NCI-H1105 (cell line): ENCODE results near the gene ANKRD17.
A peak's percentile ranks its signal among the peaks of the same experiment; 100 is the strongest.
"Not testable (repeated sequence)": the region's sequence is repeated elsewhere in the genome, so short reads cannot be mapped to it uniquely, and the experiment has no call there.

Source experiments
- DNase-seq: peaks from one replicate; lab custom pipeline; 2025; lab: John Stamatoyannopoulos, UW

ANKRD17 gene

DNA sequence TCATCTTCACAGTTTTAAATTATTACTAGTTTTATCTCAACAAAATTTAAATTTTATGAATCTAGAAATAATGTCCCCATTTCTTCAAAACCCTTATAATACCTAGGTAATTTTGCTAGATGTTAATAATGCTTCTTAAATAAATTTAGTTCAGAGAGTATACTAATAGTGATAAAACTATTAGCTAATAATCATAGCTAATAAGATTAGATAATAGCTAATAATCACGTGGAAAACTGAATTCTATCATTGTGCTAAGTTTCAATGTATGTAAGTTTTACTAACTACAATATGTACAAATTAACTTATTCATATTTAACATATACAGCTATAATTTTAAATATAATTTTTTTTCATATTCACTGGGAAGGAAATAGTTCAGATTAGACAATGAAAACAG, 10.2 kb downstream of the ANKRD17 start:
- DNase-seq, result no peak

DNA sequence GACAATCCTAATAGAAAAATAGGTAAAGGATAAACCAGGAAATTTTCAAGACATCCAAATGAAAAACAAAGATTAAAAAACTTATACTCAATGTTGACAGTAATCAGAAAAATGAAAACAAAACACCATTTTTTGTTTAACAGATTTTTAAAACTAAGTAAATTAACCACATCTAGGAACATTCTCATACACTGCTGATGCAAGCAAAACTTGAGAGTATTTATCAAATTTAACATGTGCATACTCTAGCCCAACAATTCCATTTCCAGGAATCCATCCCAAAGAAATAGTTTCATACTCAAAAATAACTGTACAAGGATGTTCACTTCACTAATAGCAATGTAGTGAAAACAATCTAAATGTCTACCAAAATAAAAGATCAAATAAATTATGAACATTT, 11.5 kb downstream of the ANKRD17 start:
- no peak for DNase-seq

DNA sequence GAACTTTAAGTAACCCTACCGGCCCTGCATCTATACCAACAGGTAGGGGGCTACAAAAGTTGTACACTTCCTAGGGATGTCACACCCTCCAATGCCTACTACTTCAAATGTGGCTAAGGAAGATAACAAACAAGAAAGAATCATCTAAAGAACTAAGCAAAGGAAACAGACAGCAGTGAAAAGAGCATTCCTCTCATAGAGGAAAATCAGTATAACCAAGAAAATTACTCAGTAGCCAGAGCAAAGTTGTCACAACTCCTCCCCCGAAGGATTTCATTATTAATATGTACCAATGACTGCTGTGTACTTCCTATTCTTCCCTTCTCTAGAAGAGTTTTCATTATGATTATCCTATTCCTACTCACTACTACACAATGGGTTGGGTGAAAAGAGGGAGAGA, 12.6 kb downstream of the ANKRD17 start:
- DNase-seq, result no peak

DNA sequence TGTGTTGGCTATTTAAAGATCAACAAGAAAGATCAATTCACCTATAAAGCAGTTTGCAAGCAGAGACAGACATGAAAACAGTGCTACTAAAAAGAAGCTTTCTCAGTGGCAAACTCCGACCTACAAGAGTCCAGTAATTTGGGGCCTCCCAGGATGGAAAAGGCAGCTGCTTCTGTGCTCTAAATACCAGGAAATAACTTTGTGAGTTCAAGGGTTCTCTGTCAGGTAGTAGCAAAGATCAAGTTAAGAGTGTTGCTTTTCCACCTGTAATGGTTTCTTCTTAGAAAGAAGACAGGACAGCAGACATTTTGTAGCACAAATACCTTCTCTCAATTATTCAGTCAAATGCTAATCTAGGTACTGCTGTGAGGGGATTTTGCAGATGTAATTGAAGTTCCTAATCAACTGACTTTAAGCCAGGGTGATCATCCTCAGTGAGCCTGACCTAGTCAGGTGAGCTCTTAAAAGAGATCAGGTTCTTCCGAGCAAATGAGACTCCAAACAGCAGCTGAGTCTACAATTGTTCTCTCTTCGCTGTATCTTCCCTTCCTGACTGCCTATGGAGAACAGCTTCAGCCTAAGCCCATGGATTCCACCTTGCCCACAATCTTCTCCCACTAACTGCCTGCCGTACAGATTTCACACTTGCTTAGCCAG, 13.5 kb downstream of the ANKRD17 start:
- no peak for DNase-seq

DNA sequence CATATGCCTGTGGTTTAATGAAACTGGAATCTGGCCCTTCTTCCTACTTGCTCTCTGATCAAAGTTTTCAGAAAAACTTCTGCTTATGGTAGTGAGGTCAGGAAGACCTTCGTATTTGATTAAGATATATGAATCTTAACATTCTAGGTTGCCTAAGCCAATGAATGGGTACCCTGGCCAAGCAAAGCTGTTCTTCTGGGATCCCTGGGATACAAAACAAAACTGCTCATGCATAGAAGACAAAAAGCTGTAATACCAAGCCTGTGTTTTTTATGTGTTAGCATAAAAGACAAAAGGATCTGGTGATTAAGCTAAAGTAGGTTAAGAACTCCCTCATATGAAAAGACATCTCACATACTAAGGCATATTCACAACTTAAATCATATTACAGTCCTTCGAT, 21.6 kb downstream of the ANKRD17 start:
- DNase-seq, result no peak

DNA sequence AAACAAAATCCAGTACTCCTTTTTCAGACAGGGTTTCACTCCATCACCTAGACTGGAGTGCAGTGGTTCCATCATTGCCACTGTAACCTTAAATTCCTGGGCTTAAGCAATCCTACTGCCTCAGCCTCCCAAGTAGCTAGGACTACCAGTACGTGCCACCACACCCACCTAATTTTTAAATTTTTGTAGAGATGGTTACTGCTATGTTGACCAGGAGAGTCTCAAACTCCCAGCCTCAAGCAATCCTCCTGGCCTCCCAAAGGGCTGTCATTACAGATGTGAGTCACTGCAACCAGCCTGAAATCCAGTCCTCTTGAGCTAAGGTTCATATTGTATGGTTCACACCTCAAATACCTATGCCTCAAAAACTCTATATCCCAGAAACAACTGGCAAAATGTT, 22.4 kb downstream of the ANKRD17 start:
- DNase-seq, result no peak

DNA sequence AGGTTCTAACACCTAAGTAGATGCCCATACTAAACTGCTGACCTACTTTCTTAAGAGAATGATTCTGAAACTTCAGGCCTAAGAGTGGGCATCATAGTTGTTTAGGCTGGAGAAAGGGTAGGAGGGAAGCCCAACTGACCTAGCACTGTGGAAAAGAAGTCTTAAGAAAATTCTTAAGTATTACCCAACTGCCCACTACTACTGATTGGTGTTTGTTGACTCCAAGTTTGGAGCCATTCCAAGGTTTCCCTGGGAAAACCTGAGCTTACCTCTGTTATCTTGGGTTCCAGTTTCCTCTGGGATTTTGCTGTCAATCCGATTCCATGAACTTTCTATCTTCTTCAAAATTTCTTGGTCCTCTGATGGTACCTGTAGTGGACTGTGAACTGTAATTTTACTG, 23.9 kb downstream of the ANKRD17 start:
- no peak for DNase-seq

DNA sequence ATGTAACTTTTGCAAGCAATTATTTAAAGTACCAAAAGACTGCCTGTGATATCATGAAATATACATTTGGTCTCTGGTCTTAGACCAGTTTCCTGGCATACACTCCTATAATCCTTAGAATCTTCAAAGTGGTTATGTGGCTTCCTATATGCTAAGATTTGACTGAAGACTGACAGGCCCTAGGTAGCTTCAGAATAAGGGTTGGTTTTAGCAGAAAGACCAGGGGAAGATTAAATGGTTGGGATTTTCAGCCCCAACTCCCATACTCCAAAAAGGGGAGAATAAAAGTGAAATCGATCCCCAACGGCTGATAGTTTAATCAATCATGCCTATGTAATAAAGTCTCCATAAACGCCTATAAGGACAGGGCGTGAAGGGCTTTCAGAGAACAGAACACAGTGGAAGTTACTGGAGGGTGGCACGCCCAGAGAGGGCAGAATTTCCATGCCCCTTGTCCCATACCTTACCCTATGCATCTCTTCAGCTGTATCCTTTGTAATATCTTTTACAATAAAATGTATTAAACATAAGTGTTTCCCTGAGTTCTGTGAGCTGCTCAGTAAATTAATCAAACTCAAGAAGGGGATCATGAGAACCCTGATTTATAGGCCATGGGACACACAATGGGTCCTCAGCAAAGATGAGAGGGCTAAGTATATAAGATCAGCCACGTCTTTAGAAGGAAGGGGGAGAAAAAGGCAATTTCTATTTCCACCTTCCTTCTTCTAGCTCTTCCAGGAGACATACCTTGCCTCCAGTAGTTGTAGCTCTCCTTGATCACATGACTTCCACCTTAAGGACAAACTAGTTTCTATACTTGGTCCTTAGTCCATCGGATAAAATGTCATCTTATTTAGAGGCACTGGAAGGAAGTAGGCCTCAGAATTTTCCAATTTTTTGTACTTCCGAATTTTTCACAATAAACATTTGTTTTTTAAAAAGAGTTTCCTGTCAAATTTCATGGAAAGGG, 26.8 kb downstream of the ANKRD17 start:
- DNase-seq, result no peak

DNA sequence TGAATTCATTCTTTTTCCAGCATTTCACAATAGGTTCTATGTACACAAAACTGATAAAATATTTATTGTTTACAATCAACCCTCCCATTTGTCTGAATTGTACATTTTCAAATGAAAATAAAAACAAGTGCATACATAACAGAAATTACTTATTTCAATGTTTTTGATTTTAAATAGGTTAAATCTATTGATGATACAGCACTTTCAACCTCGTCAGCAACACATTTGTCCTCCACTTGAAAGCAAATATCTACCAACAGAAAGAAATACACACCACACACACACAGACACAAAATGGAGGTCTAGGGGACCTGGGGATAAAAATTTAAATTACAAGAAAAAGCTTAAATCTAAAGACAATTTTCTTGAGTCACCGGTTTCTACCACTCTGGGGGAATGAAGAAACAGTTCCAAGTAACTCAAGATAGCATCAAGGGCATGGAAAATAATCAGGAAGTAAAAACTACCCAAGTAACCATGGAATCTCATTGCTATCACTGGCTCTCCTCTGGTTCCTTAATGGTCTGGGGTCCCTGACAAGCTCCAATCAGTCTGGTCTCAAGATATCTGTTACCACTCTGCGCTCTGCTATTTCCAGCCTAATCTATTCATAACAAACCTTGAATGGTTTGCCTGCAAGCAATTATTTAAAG, 27.6 kb downstream of the ANKRD17 start:
- DNase-seq, result no peak

DNA sequence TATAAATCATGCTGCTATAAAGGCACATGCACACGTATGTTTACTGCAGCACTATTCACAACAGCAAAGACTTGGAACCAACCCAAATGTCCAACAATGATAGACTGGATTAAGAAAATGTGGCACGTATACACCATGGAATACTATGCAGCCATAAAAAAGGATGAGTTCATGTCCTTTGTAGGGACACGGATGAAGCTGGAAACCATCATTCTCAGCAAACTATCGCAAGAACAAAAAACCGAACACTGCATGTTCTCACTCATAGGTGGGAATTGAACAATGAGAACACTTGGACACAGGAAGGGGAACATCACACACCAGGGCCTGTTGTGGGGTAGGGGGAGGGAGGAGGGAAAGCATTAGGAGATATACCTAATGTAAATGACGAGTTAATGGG, 29.8 kb downstream of the ANKRD17 start:
- DNase-seq, result not testable (repeated sequence)

DNA sequence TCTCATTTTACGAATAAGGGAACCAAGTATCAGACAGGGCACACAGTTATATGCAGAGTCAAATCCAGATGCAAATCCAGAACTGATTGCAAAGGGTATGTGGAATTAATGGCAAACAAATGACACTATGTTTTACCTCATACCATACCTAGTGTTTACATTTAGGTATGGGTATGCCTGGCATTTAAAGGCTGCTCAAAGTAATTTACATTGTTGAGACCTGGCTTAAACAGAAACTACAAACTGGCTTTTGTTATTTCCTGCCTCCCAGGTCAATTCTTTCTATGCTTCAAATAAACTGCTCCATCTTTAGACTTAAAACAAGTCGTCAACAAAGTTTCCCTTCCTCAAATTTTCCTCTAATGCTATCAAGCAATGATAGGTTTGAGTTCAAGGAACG, 33.7 kb downstream of the ANKRD17 start:
- no peak for DNase-seq

DNA sequence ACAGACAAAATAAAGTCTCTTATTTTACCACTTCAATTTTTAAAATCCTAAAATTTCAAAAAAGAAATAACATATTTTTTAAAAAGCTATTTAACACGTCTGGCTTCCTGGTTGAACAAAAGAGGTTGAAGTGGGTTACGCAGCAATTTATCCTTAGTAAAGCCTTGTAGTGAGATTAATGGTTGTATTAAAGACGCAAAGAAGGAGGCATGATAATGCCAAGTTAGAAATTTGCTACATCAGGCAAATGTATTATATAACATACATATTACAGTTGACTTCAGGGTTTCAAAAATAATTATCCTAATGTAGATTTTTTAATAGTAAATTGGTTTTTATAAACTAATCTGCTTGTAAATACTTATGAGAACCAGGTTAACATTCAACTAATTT, 35.3 kb downstream of the ANKRD17 start:
- no peak for DNase-seq

DNA sequence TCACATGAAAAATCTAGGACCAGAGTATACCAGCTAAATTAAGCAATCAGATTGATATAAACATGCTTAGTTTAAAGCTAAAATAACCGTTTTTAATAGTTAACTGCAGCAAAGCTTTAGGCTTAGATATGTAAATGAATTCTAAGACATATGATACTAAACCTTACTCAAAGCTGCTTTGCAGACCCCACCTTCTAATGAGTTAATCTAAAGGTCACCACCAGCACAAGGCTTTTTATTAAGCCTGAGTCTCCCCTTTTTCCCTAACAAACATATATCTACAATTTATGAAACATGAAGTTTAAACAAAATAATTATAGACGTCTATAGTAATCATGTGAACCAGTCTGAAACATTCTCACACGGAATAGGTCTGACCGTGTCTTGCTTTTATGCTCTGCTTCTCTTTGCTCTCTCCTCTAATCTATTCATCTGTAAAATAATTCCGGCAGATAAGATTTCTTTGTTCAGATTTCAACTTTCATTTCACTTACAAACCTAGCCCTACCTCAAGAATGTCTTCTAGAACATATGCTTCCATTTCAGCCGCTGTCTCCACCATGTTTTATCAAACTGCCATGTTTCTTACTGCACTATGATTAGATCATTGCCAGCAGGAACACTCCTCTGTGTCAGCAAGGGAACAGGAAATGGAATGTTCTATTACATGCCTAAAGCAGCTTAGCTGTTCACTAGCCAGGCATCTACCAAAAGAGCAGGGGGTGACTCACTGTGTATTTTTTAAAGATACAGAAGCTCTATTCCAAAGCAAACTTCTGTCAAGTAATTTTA, 35.9 kb downstream of the ANKRD17 start:
- peak; percentile 69 for DNase-seq

DNA sequence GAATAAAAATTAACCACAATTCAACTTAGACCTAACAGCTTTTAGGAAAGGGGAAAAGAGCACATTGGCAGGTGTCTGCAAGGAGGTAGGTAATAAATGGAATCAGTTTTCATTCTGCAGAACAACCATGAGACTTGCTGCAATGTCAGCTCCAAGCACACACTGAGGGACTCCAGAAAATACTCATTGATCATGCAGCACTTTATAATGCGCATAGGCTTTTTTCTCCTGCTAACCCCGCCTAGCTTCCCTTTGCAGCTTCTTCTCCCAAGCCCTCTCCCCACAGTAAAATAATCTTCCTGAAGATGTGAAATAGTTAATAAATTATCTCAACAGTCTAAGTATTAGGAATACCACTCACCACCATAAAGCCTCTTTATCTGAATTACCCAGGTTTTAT, 36.9 kb downstream of the ANKRD17 start:
- no peak for DNase-seq

DNA sequence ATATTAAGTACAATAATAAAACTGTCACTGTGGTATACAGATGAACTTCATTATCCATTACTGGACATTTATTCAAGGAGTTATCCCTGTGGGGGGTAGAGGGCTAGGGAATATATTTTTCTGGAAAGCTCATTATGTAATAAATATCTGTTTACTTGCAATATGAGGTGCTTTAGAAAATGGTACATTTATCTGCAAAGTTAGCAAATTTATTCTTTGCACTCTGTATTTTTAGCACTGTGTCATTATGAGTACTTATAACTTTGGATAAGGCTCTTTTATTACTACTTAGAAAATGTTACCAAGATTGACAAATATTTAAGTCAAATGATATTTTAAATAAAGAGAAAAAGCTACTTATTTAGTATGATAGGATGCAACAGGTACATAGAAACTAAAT, 37.8 kb downstream of the ANKRD17 start:
- DNase-seq, result no peak

DNA sequence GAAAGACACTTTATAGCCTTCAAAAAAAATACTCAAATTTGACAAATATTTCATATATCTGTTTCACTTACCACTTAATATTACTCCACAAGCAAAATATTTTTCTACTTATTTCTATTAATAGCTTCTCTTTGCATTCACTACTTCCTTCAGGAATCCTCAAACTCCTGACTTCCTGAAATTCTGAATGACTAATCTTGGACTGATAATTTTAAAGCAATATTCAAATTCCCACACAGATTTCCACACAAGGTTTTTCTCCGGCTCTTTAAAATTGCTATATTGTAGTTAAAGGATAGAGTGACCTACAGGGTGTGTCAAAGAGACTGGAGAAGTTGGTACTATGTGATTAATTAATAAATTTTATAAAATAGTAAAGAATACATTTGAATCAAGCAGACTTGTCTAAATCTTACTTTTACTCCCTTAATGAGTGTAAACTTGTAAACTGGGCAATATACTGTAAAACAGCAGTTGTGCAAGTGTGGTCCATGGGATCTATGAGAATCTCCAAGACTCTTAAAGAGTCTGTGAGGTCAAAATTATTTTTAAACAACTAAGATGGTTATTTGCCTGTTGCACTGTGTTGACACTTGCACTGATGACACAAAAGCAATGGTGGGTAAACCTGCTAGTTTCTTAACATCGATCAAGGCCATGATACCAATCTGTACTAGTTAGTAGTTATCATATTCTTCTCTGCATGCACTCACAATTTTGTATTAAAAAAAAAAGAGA, 44.5 kb downstream of the ANKRD17 start:
- no peak for DNase-seq

DNA sequence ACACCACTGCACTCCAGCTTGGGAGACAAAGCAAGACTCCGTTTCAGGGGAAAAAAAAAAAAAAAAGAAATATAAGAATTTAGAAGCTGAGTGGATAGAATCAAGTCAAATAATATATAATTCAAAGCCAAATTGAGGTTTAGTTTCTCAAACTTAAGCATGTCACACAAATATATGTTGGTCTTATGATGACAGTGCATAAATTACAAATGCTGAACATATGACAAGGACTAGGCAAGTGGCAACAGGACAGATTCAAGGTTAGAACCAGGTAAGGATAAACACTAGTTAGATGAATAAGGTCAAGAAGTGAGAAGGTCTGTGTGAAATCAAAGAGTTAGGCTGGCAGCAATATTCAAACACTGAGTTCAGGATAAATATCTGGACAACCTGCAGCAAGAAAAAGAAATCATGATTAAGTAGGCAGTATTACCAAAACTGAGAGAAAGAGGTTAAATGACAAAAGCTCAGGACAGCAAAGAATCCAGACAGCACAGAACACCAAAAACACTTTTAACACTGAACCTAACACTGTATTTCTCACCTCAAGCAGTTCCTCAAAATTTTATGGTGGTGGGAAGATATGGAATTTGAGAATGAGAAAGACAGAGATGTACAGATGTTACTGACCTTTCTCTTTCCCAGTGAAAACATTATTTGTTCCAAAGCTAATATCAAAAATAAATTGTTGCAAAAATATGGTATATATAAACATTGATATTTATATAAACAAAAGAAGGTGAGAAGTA, 45.4 kb downstream of the ANKRD17 start:
- no peak for DNase-seq

DNA sequence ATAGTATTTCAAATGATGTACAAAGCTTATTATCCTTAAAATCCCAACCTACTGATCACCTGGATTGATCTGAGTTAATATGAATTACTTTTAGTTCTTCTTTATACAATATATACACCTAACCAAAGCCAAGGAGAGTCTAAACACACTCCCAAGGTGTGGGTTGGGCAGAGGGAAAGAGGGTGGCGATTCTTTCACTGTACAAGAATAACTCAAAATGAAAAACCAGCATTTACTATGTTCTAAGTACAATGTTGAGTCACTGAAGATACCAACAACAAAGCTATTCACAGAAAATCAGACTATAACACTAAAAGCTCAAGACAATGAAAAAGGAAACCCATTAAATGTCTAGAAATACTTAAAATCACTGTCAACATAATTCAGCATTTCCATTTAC, 46.6 kb downstream of the ANKRD17 start:
- no peak for DNase-seq

DNA sequence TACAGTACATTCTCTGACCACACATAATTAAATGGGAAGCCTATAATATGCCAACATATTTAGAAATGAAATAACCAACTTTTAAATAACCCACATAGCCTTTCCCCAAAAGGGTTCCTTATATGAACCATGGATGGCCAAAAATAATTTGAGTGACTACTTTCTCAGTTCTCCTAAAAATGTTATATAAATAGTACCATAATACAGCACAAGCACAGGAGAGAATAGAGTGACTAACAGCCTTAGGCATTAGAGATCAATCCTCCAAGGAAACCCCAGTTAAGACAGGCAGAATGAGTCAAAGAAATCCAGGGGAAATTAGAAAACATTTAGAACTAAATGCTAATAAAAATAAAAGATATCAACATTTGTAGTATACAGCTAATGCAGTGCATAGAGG, 50.2 kb downstream of the ANKRD17 start:
- no peak for DNase-seq

DNA sequence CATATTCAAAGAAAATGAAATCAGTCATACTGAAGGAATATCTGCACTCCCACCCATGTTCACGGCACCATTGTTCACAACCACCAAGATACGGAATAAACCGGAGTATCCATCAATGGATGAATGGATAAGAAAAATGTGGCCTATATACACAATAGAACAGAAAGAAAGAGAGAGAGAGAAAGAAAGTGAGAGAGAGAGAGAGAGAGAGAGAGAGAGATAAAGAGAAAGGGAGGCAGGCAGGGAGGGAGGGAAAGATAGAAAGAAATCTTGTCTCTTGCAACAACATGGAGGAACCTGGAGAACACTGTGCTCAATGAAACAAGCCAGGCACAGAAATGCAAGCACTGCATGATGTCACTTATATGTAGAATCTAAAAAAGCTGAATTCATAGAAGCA, 52.4 kb downstream of the ANKRD17 start:
- DNase-seq, result no peak

DNA sequence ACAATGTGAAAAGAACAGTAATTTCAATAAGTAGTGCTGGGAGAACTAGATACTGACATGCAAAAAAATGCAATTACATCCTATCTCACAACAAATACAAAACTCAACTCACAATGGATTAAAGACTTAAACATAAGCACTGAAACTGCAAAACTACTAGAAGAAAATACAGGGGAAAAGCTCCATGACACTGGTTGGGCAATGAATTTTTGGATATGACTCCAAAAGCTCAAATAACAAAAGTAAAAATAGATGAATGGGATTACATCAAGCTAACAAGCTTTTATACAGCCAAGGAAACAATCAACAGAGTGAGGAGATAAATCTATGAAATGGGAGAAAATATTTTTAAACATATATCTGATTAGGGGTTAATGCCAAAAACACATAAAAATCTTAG, 53.1 kb downstream of the ANKRD17 start:
- no peak for DNase-seq
